HepG2 (cell line): ENCODE data around the gene MYL11. TPM values are rescaled to one million over a fixed set of nuclear protein-coding genes. Genes with fewer than 3 reads are reported as not detected.

Source experiments
- HNRNPLL ChIP-seq: fragments of 200-400 bp; formaldehyde crosslinking; IDR thresholded peaks from 2 replicates; pipeline ENCODE4 v1.6.1; 2017; ENCODE audit warnings: mild to moderate bottlenecking, low read depth, low read length; ENCODE audit not compliant: poor library complexity, severe bottlenecking
- MAFF ChIP-seq: IDR thresholded peaks from 2 replicates; pipeline ENCODE4 v1.6.1; 2011; ENCODE audit warnings: low read depth, low read length, improper control_type of control experiment
- NR2F2 ChIP-seq: IDR thresholded peaks from 2 replicates; pipeline ENCODE4 v1.6.1; 2012; ENCODE audit warnings: low read depth, inconsistent platforms, borderline replicate concordance
- POLR2AphosphoS5 ChIP-seq: IDR thresholded peaks from 2 replicates; pipeline ENCODE4 v1.6.1; 2012; ENCODE audit warnings: low read depth, low read length
- POLR2G ChIP-seq: fragments of 200-400 bp; formaldehyde crosslinking; IDR thresholded peaks from 2 replicates; pipeline ENCODE4 v1.6.1; 2018; ENCODE audit warnings: mild to moderate bottlenecking, low read depth, low read length, moderate library complexity
- YEATS4 ChIP-seq: sonication (generic); formaldehyde crosslinking; IDR thresholded peaks from 2 replicates; pipeline ENCODE4 v1.4.0; 2020; ENCODE audit warnings: missing genetic modification reagents, borderline replicate concordance
- ZNF317 ChIP-seq: sonication (generic); formaldehyde crosslinking; IDR thresholded peaks from 2 replicates; pipeline ENCODE4 v1.5.0; 2020; ENCODE audit warnings: mild to moderate bottlenecking, missing genetic modification reagents
- ZNF724P ChIP-seq: sonication (generic); formaldehyde crosslinking; IDR thresholded peaks from 2 replicates; pipeline ENCODE4 v1.8.0; 2022; ENCODE audit warnings: missing genetic modification reagents, borderline replicate concordance
- ZNF772 ChIP-seq: sonication (generic); formaldehyde crosslinking; IDR thresholded peaks from 2 replicates; pipeline ENCODE4 v1.5.0; 2020; ENCODE audit warnings: mild to moderate bottlenecking, missing genetic modification reagents
- ZNF891 ChIP-seq: sonication (generic); formaldehyde crosslinking; IDR thresholded peaks from 2 replicates; pipeline ENCODE4 v1.5.0; 2020; ENCODE audit warnings: mild to moderate bottlenecking, missing genetic modification reagents
- polyA plus RNA-seq, 8 experiments: library from polyadenylated mRNA; depleted of rRNA in 3 of 8; stranded (reverse) in 7 of 8; unstranded in 1 of 8; fragments of >200 nt; fragmentation: Illumina TruSeq in 4 of 8; extraction: Trizol in 4 of 8; gene quantifications; 2 replicates each; pipeline versions ENCODE4 v1.2.1 to v1.2.3, GENCODE V29; 2011 to 2016; ENCODE audit warnings: low read depth in 4 of 8, missing spikeins in 1 of 8, mixed read lengths in 1 of 8; ENCODE audit not compliant: insufficient read depth in 1 of 8
- total RNA-seq, 5 experiments: library from RNA; depleted of rRNA; stranded (reverse); fragments of >200 nt; fragmentation: Illumina TruSeq; extraction: Trizol; gene quantifications; 2 replicates each; pipeline ENCODE4 v1.2.3, GENCODE V29; 2016; ENCODE audit warnings: low read depth in 1 of 5
- TF ChIP-seq, protein P1 (sequence below): sonication (generic); formaldehyde crosslinking; IDR thresholded peaks from 2 replicates; pipeline ENCODE4 v1.4.0; 2020; ENCODE audit warnings: missing genetic modification reagents
- TF ChIP-seq, protein P2 (sequence below): sonication (generic); formaldehyde crosslinking; IDR thresholded peaks from 2 replicates; pipeline ENCODE4 v1.8.0; 2022; ENCODE audit warnings: missing genetic modification reagents, mild to moderate bottlenecking, inconsistent platforms, borderline replicate concordance
- TF ChIP-seq, protein P3 (sequence below): sonication (generic); formaldehyde crosslinking; IDR thresholded peaks from 2 replicates; pipeline ENCODE4 v1.4.0; 2020; ENCODE audit warnings: missing genetic modification reagents, borderline replicate concordance

MYL11 gene
- total and polyA plus RNA-seq, 2 of the 13 experiments (the other 11 are each of a cell fraction or from before 2014, with no cell fraction given), result not detected

DNA sequence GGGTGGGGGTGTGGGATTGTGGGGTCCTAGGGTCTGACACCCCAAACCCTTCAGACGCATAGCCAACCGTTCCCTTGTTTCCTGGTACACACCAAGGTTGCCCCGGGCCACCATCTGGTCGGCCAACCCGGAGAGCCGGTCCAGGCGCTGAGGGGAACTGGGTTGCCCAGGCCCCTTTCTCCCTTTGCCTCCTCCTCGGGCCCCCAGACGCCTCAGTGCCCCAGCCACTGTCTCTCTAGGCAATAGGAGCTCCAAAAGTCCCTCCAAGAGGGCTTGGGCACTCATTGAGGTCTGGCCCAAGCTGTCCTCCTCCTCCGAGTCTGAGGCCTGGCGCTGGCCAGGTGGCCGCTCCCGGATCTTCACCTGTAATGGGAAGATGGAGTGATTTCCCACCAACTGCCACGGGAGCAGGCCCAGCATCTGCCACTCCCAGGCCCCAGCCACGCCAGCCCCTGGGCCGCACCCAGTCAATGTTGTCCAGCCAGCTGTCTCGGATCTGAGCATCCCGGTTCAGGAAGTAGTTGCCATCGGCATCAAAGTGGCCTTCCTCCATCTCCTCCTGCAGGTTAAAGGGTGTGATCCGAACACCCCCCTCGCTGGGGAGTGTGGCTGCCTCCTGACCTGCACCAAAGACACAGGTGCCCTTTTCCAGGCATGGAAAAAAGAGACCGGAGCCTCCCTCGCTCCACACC is 21.0 kb upstream of the MYL11 start (continued):
- TF ChIP-seq ZNF724P (CRISPR knock-in tag) (0 out of 2 replicates have a peak, but pooled peaks have one; percentile 64), POLR2G (0 out of 2 replicates have a peak, but pooled peaks have one; percentile 2), ZNF891 (0 out of 2 replicates have a peak, but pooled peaks have one; percentile 56), NR2F2 (0 out of 2 replicates have a peak, but pooled peaks have one; percentile 11), POLR2AphosphoS5 (0 out of 2 replicates have a peak, but pooled peaks have one; percentile 16), ZNF317 (CRISPR knock-in tag) (0 out of 2 replicates have a peak, but pooled peaks have one; percentile 18), HNRNPLL (peak; percentile 33), MAFF (no peak), YEATS4 (no peak), ZNF772 (CRISPR knock-in tag) (0 out of 2 replicates have a peak, but pooled peaks have one; percentile 9)
- TF ChIP-seq, protein P1, sequence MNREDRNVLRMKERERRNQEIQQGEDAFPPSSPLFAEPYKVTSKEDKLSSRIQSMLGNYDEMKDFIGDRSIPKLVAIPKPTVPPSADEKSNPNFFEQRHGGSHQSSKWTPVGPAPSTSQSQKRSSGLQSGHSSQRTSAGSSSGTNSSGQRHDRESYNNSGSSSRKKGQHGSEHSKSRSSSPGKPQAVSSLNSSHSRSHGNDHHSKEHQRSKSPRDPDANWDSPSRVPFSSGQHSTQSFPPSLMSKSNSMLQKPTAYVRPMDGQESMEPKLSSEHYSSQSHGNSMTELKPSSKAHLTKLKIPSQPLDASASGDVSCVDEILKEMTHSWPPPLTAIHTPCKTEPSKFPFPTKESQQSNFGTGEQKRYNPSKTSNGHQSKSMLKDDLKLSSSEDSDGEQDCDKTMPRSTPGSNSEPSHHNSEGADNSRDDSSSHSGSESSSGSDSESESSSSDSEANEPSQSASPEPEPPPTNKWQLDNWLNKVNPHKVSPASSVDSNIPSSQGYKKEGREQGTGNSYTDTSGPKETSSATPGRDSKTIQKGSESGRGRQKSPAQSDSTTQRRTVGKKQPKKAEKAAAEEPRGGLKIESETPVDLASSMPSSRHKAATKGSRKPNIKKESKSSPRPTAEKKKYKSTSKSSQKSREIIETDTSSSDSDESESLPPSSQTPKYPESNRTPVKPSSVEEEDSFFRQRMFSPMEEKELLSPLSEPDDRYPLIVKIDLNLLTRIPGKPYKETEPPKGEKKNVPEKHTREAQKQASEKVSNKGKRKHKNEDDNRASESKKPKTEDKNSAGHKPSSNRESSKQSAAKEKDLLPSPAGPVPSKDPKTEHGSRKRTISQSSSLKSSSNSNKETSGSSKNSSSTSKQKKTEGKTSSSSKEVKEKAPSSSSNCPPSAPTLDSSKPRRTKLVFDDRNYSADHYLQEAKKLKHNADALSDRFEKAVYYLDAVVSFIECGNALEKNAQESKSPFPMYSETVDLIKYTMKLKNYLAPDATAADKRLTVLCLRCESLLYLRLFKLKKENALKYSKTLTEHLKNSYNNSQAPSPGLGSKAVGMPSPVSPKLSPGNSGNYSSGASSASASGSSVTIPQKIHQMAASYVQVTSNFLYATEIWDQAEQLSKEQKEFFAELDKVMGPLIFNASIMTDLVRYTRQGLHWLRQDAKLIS (CRISPR knock-in tag), result no peak
- TF ChIP-seq, protein P2, sequence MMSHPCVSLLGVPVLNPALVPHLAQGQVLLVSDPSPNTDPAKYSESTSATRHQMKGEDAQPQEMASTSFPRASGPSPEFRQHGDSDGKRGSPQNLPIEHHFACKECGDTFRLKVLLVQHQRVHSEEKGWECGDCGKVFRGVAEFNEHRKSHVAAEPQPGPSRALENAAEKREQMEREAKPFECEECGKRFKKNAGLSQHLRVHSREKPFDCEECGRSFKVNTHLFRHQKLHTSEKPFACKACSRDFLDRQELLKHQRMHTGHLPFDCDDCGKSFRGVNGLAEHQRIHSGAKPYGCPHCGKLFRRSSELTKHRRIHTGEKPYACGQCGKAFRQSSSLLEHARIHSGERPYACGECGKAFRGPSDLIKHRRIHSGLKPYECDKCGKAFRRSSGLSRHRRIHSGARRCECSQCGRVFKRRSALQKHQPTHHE (CRISPR knock-in tag), result 0 out of 2 replicates have a peak, but pooled peaks have one; percentile 22
- TF ChIP-seq, protein P3, sequence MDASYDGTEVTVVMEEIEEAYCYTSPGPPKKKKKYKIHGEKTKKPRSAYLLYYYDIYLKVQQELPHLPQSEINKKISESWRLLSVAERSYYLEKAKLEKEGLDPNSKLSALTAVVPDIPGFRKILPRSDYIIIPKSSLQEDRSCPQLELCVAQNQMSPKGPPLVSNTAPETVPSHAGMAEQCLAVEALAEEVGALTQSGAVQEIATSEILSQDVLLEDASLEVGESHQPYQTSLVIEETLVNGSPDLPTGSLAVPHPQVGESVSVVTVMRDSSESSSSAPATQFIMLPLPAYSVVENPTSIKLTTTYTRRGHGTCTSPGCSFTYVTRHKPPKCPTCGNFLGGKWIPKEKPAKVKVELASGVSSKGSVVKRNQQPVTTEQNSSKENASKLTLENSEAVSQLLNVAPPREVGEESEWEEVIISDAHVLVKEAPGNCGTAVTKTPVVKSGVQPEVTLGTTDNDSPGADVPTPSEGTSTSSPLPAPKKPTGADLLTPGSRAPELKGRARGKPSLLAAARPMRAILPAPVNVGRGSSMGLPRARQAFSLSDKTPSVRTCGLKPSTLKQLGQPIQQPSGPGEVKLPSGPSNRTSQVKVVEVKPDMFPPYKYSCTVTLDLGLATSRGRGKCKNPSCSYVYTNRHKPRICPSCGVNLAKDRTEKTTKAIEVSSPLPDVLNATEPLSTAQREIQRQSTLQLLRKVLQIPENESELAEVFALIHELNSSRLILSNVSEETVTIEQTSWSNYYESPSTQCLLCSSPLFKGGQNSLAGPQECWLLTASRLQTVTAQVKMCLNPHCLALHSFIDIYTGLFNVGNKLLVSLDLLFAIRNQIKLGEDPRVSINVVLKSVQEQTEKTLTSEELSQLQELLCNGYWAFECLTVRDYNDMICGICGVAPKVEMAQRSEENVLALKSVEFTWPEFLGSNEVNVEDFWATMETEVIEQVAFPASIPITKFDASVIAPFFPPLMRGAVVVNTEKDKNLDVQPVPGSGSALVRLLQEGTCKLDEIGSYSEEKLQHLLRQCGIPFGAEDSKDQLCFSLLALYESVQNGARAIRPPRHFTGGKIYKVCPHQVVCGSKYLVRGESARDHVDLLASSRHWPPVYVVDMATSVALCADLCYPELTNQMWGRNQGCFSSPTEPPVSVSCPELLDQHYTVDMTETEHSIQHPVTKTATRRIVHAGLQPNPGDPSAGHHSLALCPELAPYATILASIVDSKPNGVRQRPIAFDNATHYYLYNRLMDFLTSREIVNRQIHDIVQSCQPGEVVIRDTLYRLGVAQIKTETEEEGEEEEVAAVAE, result no peak
